Measurements from ENCODE around the gene SPATA2.
"Not testable (repeated sequence)": the region's sequence is repeated elsewhere in the genome, so short reads cannot be mapped to it uniquely, and the experiment has no call there.

Gene SPATA2, protein sequence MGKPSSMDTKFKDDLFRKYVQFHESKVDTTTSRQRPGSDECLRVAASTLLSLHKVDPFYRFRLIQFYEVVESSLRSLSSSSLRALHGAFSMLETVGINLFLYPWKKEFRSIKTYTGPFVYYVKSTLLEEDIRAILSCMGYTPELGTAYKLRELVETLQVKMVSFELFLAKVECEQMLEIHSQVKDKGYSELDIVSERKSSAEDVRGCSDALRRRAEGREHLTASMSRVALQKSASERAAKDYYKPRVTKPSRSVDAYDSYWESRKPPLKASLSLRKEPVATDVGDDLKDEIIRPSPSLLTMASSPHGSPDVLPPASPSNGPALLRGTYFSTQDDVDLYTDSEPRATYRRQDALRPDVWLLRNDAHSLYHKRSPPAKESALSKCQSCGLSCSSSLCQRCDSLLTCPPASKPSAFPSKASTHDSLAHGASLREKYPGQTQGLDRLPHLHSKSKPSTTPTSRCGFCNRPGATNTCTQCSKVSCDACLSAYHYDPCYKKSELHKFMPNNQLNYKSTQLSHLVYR

DNA sequence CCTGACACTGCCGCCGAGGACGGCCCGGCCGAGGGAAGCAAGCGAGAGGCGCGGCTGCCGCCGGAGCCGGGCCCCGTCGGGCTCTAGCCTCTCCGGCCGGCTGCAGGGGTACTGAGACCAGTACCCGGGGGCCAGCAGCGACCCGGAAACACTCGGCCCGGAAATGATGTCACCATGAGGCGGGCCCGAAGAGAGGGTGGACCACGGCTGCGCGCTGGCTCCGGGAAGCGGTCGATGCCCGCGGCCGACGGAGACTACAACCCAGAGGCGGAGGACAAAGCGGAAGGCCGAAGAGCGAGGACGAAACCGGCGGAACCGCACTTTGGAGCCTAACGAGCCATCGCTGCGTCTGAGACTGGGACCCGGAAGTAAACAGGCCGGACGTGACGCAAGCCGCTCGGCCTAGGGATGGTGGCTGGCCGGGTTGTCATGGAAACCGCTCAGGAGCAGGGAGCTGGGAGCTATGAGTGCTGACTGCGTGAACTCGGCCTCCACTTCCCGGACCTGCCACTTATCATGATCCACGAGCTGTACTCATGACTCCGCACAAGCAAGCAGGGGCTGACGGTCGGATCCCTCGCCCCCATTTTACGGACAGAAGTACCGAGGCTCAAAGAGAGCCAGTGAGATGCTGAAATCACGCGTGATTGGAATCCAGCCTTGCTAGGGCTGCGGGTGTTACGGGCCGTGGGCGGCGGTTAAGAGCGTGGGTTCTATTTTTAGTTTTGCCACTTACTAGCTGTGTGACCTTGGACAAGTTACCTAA, at the start of gene SPATA2:
SPATA2 (minus strand) TSS at position 150 of the 766 bp plus-strand sequence. CDS start 7,039 bp downstream, outside the sequence.
- in situ Hi-C loops (cut with MboI; ENCODE audit: low sequenced_read_pairs) = no loop called here

DNA sequence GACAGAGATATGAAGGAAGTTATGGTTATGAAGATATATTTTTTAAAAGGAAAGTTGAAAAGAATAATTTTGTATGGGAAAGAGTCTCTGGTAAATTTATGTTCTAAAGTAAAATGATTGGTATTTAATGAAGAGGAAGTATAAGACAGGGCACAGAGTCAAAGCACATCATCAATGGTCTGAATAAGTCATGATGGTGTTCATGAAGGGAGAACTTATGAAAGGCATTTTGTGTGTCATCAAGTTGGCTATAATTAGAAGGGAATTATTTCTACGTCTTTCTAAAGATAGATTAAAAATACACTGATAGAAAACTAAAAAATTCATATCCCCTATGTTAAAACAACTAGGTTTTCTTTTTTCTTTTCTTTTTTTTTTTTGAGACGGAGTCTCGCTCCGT, 46.1 kb upstream of the SPATA2 start:
- in situ Hi-C loops (cut with MboI; ENCODE audit: low sequenced_read_pairs) = no loop called here

DNA sequence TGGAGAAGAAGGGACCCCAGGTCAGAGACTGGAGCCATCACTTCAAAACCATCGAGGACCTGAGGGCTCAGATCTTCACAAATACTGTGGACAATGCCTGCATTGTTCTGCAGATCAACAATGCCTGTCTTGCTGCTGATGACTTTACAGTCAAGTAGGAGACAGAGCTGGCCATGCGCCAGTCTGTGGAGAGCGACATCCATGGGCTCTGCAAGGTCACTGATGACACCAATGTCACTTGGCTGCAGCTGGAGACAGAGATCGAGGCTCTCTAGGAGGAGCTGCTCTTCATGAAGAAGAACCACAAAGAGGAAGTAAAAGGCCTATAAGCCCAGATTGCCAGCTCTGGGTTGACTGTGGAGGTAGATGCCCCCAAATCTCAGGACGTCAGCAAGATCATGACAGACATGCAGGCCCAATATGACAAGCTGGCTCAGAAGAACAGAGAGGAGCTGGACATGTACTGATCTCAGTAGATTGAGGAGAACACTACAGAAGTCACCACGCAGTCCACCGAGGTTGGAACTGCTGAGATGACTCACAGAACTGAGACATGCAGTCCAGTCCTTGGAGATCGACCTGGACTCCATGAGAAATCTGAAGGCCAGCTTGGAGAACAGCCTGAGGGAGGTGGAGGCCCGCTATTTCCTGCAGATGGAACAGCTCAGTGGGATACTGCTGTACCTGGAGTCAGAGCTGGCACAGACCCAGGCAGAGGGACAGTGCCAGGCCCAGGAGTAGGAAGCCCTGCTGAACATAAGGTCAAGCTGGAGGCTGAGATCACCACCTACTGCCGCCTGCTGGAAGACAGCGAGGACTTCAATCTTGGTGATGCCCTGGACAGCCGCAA, 42.0 kb upstream of the SPATA2 start:
- in situ Hi-C loops (cut with MboI; ENCODE audit: low sequenced_read_pairs) = not testable (repeated sequence)

DNA sequence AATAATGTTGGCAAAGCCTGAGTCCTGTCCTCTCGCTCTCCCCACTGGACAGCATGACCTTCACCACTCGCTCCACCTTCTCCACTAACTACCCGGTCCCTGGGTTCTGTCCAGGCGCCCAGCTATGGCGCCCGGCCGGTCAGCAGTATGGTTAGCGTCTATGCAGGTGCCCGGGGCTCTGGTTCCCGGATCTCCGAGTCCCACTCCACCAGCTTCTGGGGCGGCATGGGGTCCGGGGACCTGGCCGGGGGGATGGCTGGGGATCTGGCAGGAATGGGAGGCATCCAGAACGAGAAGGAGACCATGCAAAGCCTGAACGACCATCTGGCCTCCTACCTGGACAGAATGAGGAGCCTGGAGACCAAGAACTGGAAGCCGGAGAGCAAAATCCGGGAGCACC, 41.4 kb upstream of the SPATA2 start:
- in situ Hi-C loops (cut with MboI; ENCODE audit: low sequenced_read_pairs) = no loop called here

DNA sequence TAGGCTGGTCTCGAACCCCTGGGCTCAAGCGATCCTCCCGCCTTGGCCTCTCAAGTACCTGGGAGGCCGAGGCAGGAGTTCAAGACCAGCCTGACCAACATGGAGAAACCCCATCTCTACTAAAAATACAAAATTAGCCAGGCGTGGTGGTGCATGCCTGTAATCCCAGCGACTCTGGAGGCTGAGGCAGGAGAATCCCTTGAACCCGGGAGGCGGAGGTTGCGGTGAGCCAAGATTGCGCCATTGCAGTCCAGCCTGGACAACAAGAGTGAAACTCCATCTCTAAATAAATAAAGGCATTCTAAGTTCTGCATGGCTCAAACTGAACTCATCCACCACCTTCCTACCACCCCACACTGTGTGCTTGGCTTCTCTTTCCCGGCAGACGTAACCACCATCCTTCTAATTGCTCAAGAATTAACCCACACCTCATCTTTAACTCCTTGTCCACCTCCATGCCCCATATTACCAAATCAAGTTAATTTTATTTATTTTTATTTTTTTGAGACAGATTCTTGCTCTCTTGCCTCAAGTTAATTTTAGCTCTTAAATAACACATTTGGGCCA, 40.6 kb upstream of the SPATA2 start:
- in situ Hi-C loops (cut with MboI; ENCODE audit: low sequenced_read_pairs) = not testable (repeated sequence)

DNA sequence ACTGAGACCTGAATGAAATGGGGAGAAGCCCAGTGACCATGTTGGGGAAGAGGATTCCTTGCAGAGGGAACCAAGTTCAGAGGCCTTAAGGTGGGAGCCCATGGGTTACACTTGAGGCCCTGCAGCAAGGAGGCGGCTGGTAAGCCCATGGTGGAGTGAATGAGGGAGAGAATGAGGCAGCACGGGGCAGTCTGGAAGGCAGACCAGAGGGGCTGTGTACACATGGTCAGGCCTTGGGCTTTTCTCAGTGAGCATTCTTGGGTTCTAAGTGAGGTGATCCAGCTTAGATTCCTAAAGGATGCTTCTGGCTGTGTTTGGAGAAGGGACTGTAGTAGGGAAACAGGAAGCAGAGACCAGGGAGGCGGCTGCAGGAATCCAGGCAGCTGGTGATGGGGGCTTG, 39.8 kb upstream of the SPATA2 start:
- in situ Hi-C loops (cut with MboI; ENCODE audit: low sequenced_read_pairs) = no loop called here

DNA sequence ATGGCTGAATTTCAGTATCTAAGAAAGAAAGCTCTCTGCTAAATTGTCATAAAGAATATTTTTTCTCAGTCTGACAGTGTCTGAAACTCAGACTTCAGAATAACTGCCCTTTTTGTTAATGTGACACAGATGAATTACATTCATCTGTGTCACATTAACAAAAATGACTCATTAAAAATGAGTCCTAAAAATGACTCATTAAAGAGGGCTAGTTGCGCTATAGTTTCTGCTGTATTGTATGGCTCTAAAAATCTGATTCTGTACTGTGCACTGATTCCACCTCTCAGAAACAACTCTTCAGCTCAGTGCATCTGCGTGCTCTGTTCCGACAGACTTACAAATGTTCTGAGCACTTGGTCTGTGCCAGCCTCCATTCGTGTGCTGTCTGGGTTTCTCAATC, 35.8 kb upstream of the SPATA2 start:
- in situ Hi-C loops (cut with MboI; ENCODE audit: low sequenced_read_pairs) = no loop called here

DNA sequence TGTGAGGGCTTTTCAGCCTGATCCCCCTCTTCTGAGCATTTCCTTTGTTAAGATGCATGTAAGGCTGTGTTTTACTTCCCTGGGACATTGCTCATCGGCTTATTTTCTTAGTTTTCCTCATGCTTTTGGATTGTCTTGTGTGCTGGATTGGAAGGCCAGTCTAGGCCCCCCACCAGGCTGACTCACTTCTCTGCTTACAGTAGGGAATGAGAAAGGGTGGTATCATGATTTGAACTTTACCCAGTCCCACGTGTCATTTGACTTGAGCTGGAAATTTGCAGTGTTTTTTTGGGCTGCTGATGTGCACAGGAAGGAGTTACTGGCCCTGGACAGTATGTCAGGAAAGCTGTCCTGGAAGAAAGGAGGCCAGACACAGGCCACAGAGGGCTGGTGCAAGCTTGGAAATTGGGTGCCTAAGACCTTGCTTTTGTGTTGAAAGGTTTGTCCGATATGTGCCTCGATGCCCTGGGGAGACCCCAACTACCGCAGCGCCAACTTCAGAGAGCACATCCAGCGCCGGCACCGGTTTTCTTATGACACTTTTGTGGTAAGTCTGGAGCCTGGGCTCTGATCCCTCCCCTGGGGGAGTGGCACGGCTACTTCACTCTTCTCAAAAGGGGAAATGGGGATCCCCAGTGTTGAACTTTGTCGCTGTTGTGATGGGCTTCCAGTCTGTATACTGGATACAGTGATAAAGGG, 33.6 kb upstream of the SPATA2 start:
- in situ Hi-C loops (cut with MboI; ENCODE audit: low sequenced_read_pairs) = no loop called here

DNA sequence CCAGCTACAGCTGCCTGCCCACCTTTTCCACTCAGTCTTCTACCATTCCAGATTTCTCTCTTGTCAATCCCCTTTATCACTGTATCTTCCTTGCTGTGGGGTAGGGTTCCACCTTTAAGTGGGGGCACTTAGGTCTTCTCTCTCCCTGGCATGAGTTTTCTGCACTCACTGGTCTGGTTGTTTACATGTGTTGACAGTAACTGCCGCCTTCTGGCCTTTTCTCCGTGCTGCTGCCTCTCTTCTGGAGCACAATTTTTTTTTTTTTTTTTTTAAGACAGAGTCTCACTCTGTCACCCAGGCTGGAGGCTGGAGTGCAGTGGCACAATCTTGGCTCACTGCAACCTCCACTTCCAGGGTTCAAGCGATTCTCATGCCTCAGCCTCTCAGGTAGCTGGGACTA, 32.8 kb upstream of the SPATA2 start:
- in situ Hi-C loops (cut with MboI; ENCODE audit: low sequenced_read_pairs) = no loop called here

DNA sequence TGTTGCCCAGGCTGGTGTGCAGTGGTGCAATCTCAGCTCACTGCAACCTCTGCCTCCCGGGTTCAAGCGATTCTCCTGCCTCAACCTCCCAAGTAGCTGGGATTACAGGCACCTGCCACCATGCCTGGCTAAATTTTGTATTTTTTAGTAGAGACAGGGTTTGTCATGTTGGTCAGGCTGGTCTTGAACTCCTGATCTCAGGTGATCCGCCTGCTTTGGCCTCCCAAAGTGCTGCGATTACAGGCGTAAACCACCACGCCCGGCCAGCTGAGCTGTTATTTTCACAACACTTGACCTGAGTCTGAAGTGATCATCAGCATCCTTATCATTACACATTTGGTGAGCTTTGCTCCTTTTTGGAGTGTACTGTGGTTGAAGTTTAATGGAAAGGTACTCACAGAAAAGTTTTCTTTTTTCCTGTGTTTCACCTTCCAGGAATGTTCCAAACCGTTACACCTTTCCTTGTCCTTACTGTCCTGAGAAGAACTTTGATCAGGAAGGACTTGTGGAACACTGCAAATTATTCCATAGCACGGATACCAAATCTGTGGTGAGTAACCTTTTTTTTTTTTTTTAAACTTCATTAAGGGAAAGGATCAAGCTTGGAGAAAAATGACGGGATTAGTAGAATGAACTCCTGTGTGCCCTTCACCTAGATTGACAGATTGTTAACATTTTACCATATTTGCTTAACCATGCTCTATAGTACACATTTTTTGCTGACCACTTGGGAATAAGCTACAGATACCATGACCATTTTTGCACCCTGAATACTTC, 30.6 kb upstream of the SPATA2 start:
- in situ Hi-C loops (cut with MboI; ENCODE audit: low sequenced_read_pairs) = no loop called here

DNA sequence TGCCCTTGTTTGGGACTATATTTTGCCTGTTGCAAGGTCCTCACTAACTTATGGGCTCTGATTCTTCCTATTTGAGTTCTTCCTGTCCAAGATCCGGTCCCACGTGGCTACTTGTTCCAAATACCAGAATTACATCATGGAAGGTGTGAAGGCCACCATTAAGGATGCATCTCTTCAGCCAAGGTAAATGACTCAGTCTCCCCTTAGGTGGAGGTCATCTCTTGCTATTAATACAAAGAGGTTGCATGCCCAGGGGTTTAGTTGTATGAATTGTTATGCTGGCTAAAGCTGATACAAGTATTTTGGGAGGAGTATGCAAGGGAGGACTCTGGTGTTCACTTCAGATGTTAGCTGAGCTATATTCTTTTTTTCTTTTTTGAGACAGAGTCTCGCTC, 30.0 kb upstream of the SPATA2 start:
- in situ Hi-C loops (cut with MboI; ENCODE audit: low sequenced_read_pairs) = no loop called here

DNA sequence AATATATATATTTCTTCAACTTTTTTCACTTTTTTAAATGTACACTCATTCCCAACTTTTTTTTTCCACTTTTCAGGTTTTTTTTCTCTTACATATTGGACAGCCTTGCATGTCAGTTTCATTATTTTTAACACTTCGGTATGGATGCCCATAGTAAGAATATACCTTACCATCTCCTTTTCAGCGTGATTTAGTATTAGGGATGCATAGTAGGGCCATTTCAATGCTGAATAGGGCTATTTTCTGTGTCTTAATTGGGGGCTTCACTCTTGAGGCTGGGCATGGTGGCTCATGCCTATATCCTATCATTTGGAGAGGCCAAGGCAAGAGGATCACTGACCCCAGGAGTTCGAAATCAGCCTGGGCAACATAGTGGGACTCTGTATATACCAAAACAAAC, 27.6 kb upstream of the SPATA2 start:
- in situ Hi-C loops (cut with MboI; ENCODE audit: low sequenced_read_pairs) = no loop called here

DNA sequence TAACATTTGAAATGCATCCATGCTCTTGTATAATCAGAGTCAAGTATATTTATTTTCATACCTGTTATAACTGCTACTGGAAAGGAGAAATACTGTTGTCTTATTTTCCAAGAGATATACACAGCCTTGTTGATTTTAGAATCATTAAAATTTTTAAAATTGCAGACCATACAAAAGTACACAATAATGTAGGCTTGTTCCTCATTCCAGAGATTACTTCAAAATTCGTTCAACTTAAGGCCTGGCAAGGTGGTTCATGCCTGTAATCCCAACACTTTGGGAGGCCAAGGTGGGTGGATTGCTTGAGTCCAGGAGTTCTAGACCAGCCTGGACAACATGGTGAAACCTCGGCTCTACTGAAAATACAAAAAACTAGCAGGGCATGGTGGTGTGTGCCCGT, 27.0 kb upstream of the SPATA2 start:
- in situ Hi-C loops (cut with MboI; ENCODE audit: low sequenced_read_pairs) = no loop called here

DNA sequence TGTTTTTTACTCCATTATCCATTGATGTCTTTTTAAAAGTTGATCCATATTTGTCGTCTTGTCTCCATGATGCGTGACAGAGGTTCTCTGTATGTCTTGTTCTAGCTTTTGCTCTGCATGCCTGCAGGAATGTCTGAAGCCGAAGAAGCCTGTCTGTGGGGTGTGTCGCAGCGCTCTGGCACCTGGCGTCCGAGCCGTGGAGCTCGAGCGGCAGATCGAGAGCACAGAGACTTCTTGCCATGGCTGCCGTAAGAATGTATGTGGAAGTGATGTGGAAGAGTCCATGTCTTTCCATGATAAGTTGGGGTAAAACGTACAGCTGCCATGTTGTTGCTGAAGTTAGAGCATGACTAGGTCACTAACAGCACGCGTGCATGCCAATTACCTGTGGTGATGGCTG, 26.1 kb upstream of the SPATA2 start:
- in situ Hi-C loops (cut with MboI; ENCODE audit: low sequenced_read_pairs) = no loop called here

DNA sequence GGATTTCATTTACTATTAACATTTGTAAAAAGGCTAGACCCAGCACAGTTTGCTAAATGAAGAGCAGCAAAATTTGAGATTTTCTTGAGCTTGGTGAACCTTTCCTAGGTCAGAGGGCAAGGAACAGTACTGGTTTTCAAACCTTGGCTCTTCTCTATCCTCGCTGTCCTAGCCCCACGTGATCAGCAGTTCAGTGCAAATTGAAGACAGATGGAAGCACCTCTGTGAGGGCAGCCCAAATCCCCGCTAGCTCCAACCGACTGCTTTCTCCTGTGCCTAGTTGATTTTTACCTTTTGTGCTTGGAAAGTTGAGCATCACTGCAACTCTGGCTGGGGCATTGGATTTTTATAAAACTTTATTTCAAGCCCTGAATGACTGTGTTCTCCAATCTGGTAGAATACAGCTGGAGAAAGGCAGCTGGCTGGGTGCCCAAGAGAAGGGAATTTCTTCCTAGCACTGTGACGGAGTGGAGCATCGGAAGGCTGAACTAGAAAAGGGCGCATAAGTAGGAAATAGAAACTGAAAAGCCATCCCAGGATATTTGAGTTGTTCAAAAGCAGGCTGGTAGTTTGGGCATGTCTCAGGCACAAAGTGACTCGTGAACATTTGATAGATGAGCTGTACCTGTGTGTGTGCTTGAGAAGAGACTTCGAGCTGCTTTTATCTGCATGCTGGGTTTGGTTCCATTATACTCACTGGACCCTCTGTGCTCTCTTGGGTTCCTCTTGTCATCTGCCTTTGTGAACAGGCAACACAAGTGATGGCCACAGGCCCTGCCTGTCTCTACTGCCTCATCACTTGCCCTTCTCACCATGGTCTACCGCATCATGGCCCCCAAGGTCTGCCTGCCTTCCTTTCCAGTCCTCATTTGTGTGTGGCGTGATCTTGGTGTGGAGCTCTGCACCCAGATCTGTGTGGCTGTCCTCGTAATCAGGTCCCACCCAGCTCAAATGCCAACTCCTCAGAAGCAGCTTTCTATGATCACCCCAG, 23.1 kb upstream of the SPATA2 start:
- in situ Hi-C loops (cut with MboI; ENCODE audit: low sequenced_read_pairs) = no loop called here

DNA sequence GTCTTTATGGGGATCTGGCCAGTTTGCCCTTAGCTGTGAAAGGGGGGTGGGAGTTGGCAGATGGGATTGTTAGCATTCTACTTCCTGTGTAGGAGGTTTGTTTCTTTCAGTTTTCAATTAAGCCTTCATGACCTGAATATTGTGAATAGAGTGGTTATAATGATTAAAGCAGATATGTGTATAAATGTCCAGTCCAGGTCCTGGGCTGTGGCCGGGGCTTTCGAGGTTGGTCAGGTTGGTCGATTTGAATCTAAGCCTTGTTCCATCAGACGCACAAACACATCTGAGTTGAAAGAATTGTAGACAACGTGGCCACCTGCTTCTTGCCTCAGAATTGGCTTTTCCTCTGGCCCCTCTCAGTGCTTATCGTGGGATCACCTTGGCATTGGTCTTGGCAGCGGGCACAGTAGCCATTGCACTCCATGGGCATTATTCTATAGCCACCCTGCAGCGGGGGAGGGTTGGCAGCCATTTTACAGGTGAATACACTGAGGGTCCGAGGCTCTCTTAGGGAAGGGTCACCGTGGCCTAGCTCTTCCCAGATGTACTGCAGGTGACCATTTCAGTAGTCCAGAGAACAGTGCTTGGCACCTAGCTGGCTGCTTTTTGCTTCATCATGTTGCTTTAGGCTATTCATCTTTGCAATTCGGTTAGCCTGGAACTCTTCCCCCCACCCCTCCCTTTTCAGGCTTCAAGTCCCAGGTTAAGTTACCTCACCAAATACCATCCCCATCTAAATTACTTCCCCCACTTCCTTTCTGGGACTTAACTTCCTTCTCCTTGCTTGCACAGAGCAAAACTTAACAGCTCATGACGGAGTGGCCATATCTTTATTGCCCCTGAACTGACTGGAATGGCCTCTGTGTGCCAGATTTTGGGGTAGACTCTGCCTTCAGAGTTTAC, 21.9 kb upstream of the SPATA2 start:
- in situ Hi-C loops (cut with MboI; ENCODE audit: low sequenced_read_pairs) = no loop called here

Measured in HL-60/S4 treated with retinoic acid at 250 ng/mL for 4 days and 3 days (cell line).